Stimulated activated CD8-positive, alpha-beta memory T cell treated with anti-CD3 and anti-CD28 coated beads, Interleukin-12 subunit alpha, Interleukin-12 subunit beta, amount 100 ng/mL, for 4 hours (primary cell): ENCODE measurements around the gene FMO1.
"Not testable (repeated sequence)": the region's sequence is repeated elsewhere in the genome, so short reads cannot be mapped to it uniquely, and the experiment has no call there.

Experiments
- DNase-seq: peaks from one replicate; pipeline ENCODE4 v3.0.0-alpha.2; 2020; ENCODE audit warnings: low read depth

Gene FMO1

GRCh38 chr1:171248302-171248701 lies at the start of gene FMO1:
FMO1 (plus strand) TSS chr1:171248494; CDS start chr1:171258088, 9,594 bp downstream.
- DNase-seq = no peak

- DNase-seq = no peak
These were observed 44.0 kb upstream of the FMO1 start for GRCh38 chr1:171204296-171204695.

GRCh38 chr1:171206204-171206977 lies 41.9 kb upstream of the FMO1 start:
- no peak for DNase-seq

- DNase-seq = no peak
These were observed 41.3 kb upstream of the FMO1 start for GRCh38 chr1:171206978-171207355.

- DNase-seq = no peak
These were observed 40.9 kb upstream of the FMO1 start for GRCh38 chr1:171207377-171207776.

- DNase-seq = no peak
These were observed 37.9 kb upstream of the FMO1 start for GRCh38 chr1:171210355-171210754.

- DNase-seq = no peak
These were observed 35.5 kb upstream of the FMO1 start for GRCh38 chr1:171212607-171213351.

GRCh38 chr1:171213559-171214454 lies 34.5 kb upstream of the FMO1 start:
- no peak for DNase-seq

GRCh38 chr1:171217658-171218443 lies 30.4 kb upstream of the FMO1 start:
- DNase-seq = no peak

- DNase-seq = no peak
These were observed 29.6 kb upstream of the FMO1 start for GRCh38 chr1:171218661-171219060.

GRCh38 chr1:171219346-171220080 lies 28.8 kb upstream of the FMO1 start:
- no peak for DNase-seq

- DNase-seq = no peak
These were observed 28.2 kb upstream of the FMO1 start for GRCh38 chr1:171220081-171220420.

- no peak for DNase-seq
These were observed 27.7 kb upstream of the FMO1 start for GRCh38 chr1:171220581-171221054.

GRCh38 chr1:171221665-171222591 lies 26.4 kb upstream of the FMO1 start:
- DNase-seq = no peak

GRCh38 chr1:171222936-171223335 lies 25.4 kb upstream of the FMO1 start:
- DNase-seq = no peak

GRCh38 chr1:171224257-171224656 lies 24.0 kb upstream of the FMO1 start:
- not testable (repeated sequence) for DNase-seq

GRCh38 chr1:171226747-171227370 lies 21.4 kb upstream of the FMO1 start:
- no peak for DNase-seq

GRCh38 chr1:171231326-171231725 lies 17.0 kb upstream of the FMO1 start:
- DNase-seq = no peak

- no peak for DNase-seq
These were observed 15.1 kb upstream of the FMO1 start for GRCh38 chr1:171233183-171233582.
